Measurements from ENCODE around the gene FOXN1. TPM values are rescaled to one million over a fixed set of nuclear protein-coding genes. Genes with fewer than 3 reads are reported as not detected.

Gene FOXN1
- total RNA-seq, 1 donor from 2014 or later = not detected

GRCh38 chr17:28538296-28538895, 32.2 kb downstream of the FOXN1 start:
- DNase-seq (ENCODE audit: low read depth) (no peak), FAIRE-seq (peak; percentile 28)
- Histone ChIP-seq H3K27me3 (ENCODE audit: control insufficient read depth, insufficient read depth, low read length) (no peaks in the 10 kb centered on the region), H3K4me3 (ENCODE audit: low read depth, low read length) (no peak overlapping the region), H3K36me3 (ENCODE audit: control insufficient read depth, insufficient read depth, low read length) (peaks cover 1% of the 10 kb centered on the region)
- TF ChIP-seq CTCF (IDR thresholded peaks at IDR 0.05; ENCODE audit: insufficient read depth, low read length, severe bottlenecking) = no peak

DNA sequence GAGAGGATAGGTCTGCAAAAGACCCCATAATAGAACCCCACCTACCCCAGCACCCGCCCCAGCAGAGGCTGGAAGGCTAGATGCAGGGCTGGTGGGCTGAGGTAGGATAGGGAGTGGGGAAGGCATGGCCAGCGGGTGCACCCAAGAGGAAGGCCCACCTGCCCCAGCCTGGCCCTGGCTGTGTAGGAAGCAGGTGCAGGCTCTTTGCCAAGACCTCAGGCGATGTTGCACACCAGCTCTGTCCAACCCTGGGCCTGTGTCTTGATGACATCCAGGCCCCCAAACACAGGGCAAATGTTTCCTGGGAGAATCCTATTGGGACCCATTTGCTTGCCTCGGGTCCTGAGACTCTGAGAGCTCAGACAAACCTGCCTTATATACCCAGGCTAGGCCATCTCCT, 34.1 kb downstream of the FOXN1 start:
- no peak overlapping the region for H3K4me3 ChIP-seq (ENCODE audit: low read depth, low read length)
- TF ChIP-seq CTCF (IDR thresholded peaks at IDR 0.05; ENCODE audit: insufficient read depth, low read length, severe bottlenecking) = no peak
- no peak for DNase-seq (ENCODE audit: low read depth)
- no peaks in the 10 kb centered on the region for H3K27me3 ChIP-seq (ENCODE audit: control insufficient read depth, insufficient read depth, low read length)
- no peak for FAIRE-seq
- no peaks in the 10 kb centered on the region for H3K36me3 ChIP-seq (ENCODE audit: control insufficient read depth, insufficient read depth, low read length)

- H3K36me3 ChIP-seq (ENCODE audit: control insufficient read depth, insufficient read depth, low read length) = no peaks in the 10 kb centered on the region
- DNase-seq (ENCODE audit: low read depth) (peak; percentile 63), FAIRE-seq (no peak)
- H3K27me3 ChIP-seq (ENCODE audit: control insufficient read depth, insufficient read depth, low read length) = no peaks in the 10 kb centered on the region
- TF ChIP-seq CTCF (IDR thresholded peaks at IDR 0.05; ENCODE audit: insufficient read depth, low read length, severe bottlenecking) = no peak
- H3K4me3 ChIP-seq (ENCODE audit: low read depth, low read length) = no peak overlapping the region
Measured at GRCh38 chr17:28541439-28541838, 35.3 kb downstream of the FOXN1 start.

- no peak for TF ChIP-seq CTCF (IDR thresholded peaks at IDR 0.05; ENCODE audit: insufficient read depth, low read length, severe bottlenecking)
- Histone ChIP-seq H3K4me3 (ENCODE audit: low read depth, low read length) (no peak overlapping the region), H3K27me3 (ENCODE audit: control insufficient read depth, insufficient read depth, low read length) (no peaks in the 10 kb centered on the region), H3K36me3 (ENCODE audit: control insufficient read depth, insufficient read depth, low read length) (peaks cover 3% of the 10 kb centered on the region)
- no peak for DNase-seq (ENCODE audit: low read depth)
- FAIRE-seq = no peak
Measured at GRCh38 chr17:28544402-28545140, 38.4 kb downstream of the FOXN1 start.

- H3K36me3 ChIP-seq (ENCODE audit: control insufficient read depth, insufficient read depth, low read length) = peaks cover 3% of the 10 kb centered on the region
- FAIRE-seq = no peak
- H3K4me3 ChIP-seq (ENCODE audit: low read depth, low read length) = no peak overlapping the region
- TF ChIP-seq CTCF (IDR thresholded peaks at IDR 0.05; ENCODE audit: insufficient read depth, low read length, severe bottlenecking) = no peak
- DNase-seq (ENCODE audit: low read depth) = no peak
- H3K27me3 ChIP-seq (ENCODE audit: control insufficient read depth, insufficient read depth, low read length) = no peaks in the 10 kb centered on the region
Measured at GRCh38 chr17:28545141-28545503, 39.0 kb downstream of the FOXN1 start.
